NCI-H446 (cell line): Measurements from ENCODE around the gene SLCO3A1.
A peak's percentile ranks its signal among the peaks of the same experiment; 100 is the strongest.
"Not testable (repeated sequence)": the region's sequence is repeated elsewhere in the genome, so short reads cannot be mapped to it uniquely, and the experiment has no call there.

Experiments used
- DNase-seq, 2 experiments: peaks; one replicate each; lab custom pipeline; 2025; lab: John Stamatoyannopoulos, UW

SLCO3A1 gene

GRCh38 chr15:92035551-92035950 lies 182.0 kb downstream of the SLCO3A1 start:
- DNase-seq: no peak

GRCh38 chr15:92035961-92036360 lies 182.5 kb downstream of the SLCO3A1 start:
- no peak for DNase-seq

DNA sequence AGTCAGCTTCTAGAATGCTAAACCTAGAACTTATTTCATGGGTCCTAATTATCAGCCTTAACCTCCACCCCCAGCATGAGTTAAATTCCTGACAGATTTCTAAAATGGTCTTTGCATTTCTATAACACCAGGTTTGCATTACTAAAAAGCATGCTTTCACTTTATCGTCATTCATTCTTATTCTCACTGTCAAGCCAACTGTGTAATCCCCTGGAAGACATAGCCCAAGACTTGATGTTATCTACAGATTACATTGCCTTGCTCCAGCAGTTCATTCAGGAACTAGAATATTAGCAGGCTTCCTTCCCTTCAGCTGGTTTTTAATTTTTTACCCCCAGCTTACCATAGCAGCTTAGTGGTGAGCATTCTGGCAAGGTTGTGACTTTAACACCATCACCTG lies 184.0 kb downstream of the SLCO3A1 start:
- no peak for DNase-seq

DNA sequence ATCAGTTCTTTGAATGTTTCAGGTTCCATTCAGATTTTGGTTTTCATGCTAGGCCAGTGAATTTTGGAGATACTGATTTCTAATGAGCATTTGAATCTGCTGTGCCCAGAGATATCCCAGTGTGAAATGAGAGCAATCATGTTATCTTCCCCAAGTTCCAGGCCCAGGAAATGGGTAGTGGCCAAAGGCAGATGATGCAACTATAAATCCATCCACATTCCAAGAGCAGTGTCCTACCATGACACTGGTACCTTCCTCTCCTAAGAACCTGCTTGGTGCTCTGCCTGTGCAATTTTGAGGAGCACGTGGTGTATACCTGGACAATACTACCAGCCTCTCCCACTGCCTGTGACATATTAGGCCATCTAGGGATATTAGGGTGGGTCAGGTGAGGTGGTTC lies 186.8 kb downstream of the SLCO3A1 start:
- no peak for DNase-seq

DNA sequence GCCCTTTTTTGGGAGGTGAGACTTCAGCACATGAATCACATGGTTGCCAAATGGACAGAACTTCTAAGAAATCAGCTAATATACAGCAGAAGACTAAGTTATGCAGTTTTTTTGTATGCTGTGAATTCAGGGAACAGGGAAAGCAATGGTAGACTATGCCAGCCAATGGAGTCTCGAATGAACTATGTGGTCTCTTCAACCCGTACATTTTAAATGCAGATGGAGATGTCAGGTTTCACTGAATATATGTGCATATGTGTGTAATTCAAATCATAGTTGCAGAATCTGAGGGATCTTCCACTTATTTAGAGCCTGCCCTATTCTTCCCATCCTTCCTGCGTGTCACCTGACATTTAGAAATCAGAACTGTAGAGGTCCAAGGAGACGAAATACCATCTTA lies 187.9 kb downstream of the SLCO3A1 start:
- no peak for DNase-seq

GRCh38 chr15:92043283-92043682 lies 189.8 kb downstream of the SLCO3A1 start:
- no peak for DNase-seq

DNA sequence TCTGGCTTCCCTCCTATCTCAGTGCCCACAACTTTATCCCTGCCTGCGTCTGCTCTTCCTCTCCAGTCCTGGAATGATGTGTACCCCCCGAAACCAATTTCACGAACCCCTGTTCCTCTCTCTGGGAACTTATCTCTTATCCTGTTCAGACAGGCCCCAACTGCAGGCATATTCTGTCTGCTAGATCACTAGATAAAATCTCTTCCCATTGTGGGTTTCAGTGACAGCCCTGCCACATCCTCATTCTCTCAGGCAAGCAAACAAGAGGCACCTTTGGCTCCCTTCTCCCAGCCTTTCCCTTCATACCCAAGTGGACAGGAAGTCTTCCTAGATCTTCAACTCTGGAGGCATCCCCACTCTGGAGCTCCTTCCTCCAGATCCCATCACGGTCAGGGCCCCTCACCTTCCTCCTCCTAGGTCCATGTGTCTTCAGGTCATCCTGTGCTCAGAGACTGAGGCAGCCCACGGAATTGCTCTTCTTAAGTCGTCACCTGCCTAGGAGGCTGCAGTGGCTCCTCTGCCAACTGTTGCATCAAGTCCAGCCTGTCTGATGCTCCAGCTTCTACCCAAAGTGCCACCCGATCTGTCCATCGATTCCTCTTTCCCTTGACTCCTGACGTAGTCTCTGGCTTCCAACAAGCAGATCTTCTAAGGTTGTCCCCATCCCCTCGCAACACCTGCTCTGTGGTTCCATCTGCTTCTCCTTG lies 190.8 kb downstream of the SLCO3A1 start:
- no peak for DNase-seq

- no peak for DNase-seq
These were observed 194.4 kb downstream of the SLCO3A1 start for GRCh38 chr15:92047900-92048299.

DNA sequence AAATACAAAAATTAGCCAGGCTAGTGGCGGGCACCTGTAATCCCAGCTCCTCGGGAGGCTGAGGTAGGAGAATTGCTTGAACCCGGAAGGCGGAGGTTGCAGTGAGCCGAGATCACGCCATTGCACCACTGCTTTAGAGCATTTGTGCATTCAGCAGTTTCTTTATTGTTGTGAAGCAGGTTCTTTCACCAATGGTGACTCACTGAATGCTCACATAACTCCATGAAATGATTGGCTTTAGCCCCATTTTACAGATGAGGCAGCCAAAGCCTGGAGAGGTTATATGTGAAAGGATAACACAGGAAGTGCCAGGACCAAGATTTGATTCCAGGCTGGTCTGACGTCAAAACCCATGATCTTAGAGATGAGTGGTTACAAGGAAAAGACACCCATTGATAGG lies 195.2 kb downstream of the SLCO3A1 start:
- DNase-seq: no peak

DNA sequence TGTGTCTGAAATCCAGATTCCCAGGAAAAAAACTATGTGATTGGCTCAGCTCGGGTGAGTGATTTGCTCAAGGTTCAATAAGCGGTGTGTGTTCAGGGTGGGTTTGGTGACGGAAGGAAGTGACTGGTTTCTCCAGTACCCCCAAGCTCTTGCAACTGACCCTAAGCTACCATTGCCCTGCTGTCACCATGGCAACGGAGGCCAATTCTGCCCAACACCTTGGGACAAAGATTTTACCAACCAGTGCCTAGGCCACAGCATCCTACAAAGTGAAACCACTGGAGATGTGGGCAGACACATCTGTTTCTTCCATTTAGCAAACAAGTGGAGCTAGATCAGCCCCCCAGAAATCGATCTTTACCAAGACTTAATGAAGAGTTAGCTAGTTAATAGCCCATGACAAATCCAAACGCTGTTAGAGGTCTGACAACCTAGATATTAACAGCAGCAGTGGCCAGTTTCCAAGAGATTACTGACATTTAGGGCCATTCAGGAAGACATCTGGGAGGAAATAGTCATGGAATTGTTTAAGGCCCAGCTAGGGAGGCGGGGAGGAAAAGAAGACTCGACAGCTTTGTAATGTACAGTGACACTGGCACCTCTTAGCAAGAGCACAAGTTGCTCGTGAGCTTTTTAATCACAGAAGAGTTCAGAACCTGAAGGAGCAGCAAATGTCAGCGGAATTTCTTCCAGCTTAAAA lies 195.9 kb downstream of the SLCO3A1 start:
- DNase-seq: no peak

DNA sequence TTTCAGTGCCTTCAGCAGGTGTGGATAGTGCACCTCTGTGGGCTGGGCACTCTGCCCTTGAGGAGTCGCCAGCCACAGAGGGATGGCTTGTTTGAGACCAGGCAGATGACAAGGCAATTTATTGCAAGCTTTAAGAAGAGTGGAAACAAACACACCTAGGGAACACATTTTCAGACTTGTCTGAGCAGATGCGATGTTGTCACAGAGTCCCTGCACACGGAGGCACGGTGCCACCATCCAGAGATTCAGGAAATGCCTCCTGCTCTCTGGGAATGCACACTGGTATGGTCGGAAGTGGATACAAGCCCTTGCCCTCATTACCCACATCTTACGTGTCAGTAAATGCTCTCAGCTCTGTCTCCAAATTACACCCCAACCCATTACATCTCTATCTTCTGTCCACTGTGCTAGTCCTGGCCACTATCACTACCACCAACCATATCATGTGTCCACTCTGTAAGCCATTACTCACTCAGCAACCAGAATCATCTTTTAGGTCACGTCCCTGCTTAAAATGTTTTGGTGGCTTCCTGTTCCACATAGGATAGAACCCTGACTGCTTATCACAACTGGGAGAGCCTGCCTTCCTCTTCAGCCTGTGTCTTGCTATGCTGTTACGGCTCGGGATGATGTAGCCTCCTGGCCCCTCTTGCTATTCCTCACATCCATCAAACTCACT lies 196.9 kb downstream of the SLCO3A1 start:
- no peak for DNase-seq

GRCh38 chr15:92051716-92052115 lies 198.2 kb downstream of the SLCO3A1 start:
- no peak for DNase-seq

- no peak for DNase-seq
These were observed 200.3 kb downstream of the SLCO3A1 start for GRCh38 chr15:92053753-92054316.

DNA sequence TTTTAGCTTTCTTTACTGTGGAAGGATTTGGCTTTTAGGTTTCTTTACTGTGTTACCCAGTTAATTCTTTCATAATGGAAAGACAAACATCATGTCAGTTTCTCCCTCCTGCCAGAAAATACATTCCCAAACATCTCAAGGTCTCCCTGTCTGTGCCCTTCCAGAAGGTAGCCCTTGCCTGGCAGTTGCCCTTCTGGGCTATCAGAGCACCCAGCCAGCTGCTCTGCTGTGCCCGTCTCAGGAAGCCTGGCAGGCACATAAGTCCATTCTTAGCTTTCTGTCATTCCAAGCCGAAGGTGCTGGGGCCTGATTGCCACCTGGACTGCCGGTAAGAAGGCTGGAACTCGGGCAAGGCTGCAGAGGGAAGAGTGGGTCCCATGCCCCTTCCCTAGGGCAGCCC lies 203.4 kb downstream of the SLCO3A1 start:
- DNase-seq: no peak

DNA sequence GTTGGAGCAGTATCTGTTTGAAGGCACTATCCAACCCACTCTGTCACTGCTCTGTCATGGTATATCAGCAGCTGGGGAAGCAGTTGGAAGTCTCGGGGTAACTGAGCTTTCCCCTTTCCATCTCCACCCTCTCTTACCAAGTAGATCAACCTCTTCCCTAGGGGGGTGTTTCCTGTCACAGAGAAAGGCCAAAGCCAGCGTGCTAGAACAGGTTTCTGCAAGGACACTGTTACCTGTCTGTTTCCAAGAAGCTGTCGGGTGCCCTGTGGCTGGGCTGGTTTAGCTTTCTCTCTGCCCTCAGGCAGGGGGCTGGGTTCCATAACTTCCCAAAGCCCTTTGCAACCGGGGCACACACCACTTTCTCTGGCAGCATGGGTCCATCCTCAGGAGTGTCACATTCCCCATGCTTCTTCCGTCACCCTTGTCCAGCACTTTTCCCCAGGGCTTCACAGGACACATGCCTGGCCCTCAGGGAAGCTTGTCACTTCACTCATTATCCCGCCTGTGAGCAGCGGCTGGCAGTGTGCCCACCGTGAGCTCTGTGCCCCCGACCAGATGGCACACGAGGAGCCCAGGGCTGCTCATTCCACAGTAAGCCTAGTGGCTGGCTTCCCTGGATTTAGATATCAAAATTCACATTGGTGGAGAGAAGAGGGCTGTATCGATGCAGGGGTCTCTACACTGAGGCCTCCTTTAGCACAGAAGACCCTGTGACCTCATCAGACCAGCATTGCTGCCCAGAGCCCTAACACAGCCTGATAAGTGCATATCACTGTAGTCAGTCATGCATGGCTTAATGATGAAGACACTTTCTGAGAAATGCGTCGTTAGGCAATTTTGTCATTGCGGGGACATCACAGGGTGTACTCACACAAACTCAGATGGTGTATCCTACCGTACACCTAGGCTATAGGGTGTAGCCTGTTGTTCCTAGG lies 205.8 kb downstream of the SLCO3A1 start:
- DNase-seq: peak in 1 of 2 experiments; percentile 67

GRCh38 chr15:92059971-92060311 lies 206.4 kb downstream of the SLCO3A1 start:
- not testable (repeated sequence) for DNase-seq

- peak in 1 of 2 experiments; percentile 44 for DNase-seq
These were observed 208.1 kb downstream of the SLCO3A1 start for GRCh38 chr15:92061511-92062195.

DNA sequence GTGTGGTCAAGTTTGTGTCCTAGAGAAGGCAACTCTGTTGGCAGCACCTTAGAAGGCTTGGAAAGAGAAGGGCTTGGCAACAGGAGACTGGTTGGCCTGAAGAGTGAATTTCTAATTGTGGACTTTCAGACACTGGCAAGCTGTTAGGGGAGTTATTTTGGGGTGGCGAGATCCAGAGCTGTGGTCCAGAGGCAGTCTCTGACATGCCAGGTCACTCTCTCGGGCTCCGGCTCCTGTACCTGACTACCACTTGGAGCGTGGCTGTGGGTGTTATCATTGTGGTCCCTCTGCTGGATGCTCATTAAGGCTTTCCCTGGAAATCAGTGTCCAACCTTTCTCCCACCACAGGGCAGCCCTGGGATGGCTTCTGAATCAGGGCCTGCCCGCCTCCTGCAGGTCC lies 209.0 kb downstream of the SLCO3A1 start:
- no peak for DNase-seq

DNA sequence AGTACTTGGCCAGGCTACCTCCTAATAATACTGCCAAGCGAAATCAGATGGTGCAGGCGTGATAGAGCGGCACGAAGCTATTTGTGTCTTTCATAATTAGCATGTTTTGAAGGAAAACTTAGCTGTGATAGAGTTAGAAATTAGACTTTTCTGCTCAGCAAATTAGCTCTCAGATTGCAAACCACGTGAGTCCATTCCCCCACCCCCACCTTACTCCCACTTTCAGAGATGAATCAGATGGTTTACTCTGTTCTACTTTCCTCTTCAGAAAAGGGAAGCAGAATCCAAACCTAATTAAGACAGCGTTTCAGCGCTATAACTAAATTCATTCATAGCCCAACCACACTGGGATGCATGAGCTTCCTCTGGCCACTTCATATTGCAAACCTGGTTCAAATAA lies 214.6 kb downstream of the SLCO3A1 start:
- DNase-seq: no peak

DNA sequence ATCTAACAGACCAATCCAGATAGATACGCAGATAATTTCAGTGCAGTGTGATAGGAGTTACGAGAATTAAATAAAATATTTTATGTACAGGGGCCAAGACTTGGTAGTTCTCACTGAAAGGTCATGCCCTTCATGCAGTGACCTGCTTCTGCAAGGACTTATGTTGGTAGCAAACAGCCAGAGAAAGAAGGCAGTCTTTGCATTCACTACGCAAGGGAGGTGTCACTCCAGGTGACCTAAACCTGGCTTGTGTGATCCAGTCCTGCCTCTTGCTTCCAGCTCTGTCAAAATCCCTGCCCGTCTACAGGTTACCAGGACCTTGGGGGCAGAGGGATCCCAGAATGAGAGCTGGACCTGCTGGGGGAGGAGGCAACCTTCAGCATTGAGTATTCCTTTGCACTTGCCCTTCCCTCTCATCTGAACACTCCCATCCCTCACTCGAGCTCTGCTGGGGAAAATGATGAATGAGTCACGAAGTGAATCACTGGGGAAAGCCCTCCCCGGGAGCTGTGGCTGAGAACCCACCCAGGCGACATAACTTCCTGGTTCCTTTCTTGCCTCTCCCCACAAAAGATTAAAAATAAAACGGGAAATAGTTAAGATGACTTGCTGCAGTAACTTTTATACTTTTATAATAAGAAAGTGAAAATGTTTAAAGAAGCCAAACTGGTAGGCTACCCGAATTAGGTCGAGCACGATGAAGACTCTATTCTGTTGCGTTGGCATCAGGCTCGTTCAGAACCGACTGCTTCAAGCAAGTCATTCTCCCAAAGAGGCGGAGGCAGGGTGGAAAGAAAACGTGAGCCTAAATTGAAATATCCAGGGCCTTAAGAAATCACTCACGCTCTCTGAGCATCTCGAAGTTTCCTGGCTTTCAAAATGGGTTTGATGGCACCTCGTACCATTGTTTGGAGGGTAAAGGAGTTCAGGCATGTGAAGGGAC lies 216.1 kb downstream of the SLCO3A1 start:
- DNase-seq: no peak
